Neural cell (in vitro differentiated cells): ENCODE measurements around the gene RHD. TPM values are rescaled to one million over a fixed set of nuclear protein-coding genes. Genes with fewer than 3 reads are reported as not detected.

Experiments used
- H2AFZ ChIP-seq: fragments of 200-600, 300-800 bp; sonication (generic), shearing (Covaris generic); 2 replicates; pipeline ENCODE4 v1.6.0; 2014; ENCODE audit warnings: low read depth, mild to moderate bottlenecking, antibody characterized with exemption, low read length, moderate library complexity
- H3F3A ChIP-seq: fragments of 200-600 bp; shearing (Covaris generic); 2 replicates; pipeline ENCODE4 v1.6.1; 2016; ENCODE audit warnings: mild to moderate bottlenecking, moderate library complexity, mixed read lengths, antibody characterized with exemption, low read length; ENCODE audit not compliant: insufficient read depth, poor library complexity, severe bottlenecking
- H3K27ac ChIP-seq: fragments of 200-600, 300-800 bp; sonication (generic), shearing (Covaris generic); 2 replicates; pipeline ENCODE4 v1.5.1; 2014; ENCODE audit warnings: mild to moderate bottlenecking, low read length, moderate library complexity
- H3K27me3 ChIP-seq: fragments of 300-800, 200-600 bp; sonication (generic), shearing (Covaris generic); 2 replicates; pipeline ENCODE4 v1.6.0; 2014; ENCODE audit warnings: mild to moderate bottlenecking, low read depth, low read length, moderate library complexity; ENCODE audit not compliant: insufficient read depth
- H3K36me3 ChIP-seq: fragments of 300-800, 200-600 bp; sonication (generic), shearing (Covaris generic); 2 replicates; pipeline ENCODE4 v1.5.1; 2014; ENCODE audit warnings: mild to moderate bottlenecking, antibody characterized with exemption, low read length, moderate library complexity; ENCODE audit not compliant: insufficient read depth
- H3K4me2 ChIP-seq: fragments of 300-800, 200-600 bp; sonication (generic), shearing (Covaris generic); 2 replicates; pipeline ENCODE4 v1.6.0; 2014; ENCODE audit warnings: mild to moderate bottlenecking, low read length
- H3K4me3 ChIP-seq: fragments of 300-800, 200-600 bp; sonication (generic), shearing (Covaris generic); 2 replicates; pipeline ENCODE4 v1.5.1; 2014; ENCODE audit warnings: mild to moderate bottlenecking, low read length, moderate library complexity
- H3K79me2 ChIP-seq: fragments of 200-600 bp; shearing (Covaris generic); replicated peaks from 2 replicates; pipeline ENCODE4 v1.6.0; 2014; ENCODE audit warnings: mild to moderate bottlenecking, low read length, moderate library complexity; ENCODE audit not compliant: insufficient read depth
- H3K9ac ChIP-seq: fragments of 300-800, 200-600 bp; sonication (generic), shearing (Covaris generic); 2 replicates; pipeline ENCODE4 v1.6.1; 2016; ENCODE audit warnings: mild to moderate bottlenecking, low read length, mixed read lengths
- H3K9me2 ChIP-seq: fragments of 200-600 bp; shearing (Covaris generic); 2 replicates; pipeline ENCODE4 v1.6.1; 2016; ENCODE audit warnings: mild to moderate bottlenecking, low read length, mixed read lengths; ENCODE audit not compliant: insufficient read depth
- H3K9me3 ChIP-seq: fragments of 200-600, 300-800 bp; sonication (generic), shearing (Covaris generic); 2 replicates; pipeline ENCODE4 v1.6.1; 2016; ENCODE audit warnings: mild to moderate bottlenecking, mixed run types, low read length, moderate library complexity, mixed read lengths
- H4K20me1 ChIP-seq: fragments of 200-600 bp; shearing (Covaris generic); 2 replicates; pipeline ENCODE4 v1.6.1; 2016; ENCODE audit warnings: mild to moderate bottlenecking, mixed run types; ENCODE audit not compliant: insufficient read depth
- EP300 ChIP-seq: fragments of 450-650 bp; conservative IDR thresholded peaks from 2 replicates; pipeline ENCODE4 v1.6.1; 2014; ENCODE audit warnings: antibody characterized with exemption, mild to moderate bottlenecking, moderate library complexity; ENCODE audit not compliant: poor library complexity, severe bottlenecking
- EZH2 ChIP-seq: fragments of 200-600, 300-800 bp; shearing (Covaris generic), sonication (generic); IDR thresholded peaks from 2 replicates; pipeline ENCODE4 v1.6.1; 2014; ENCODE audit warnings: antibody characterized with exemption, low read length, borderline replicate concordance, mild to moderate bottlenecking; ENCODE audit not compliant: insufficient read depth, poor library complexity, severe bottlenecking
- POLR2AphosphoS5 ChIP-seq: IDR thresholded peaks from 2 replicates; pipeline ENCODE4 v1.6.1; 2012
- RAD21 ChIP-seq: fragments of 450-650 bp; conservative IDR thresholded peaks from 2 replicates; pipeline ENCODE4 v1.6.1; 2014; ENCODE audit warnings: antibody characterized with exemption, mild to moderate bottlenecking, moderate library complexity
- REST ChIP-seq: IDR thresholded peaks from 2 replicates; pipeline ENCODE4 v1.6.1; 2012; ENCODE audit warnings: borderline replicate concordance
- SMC3 ChIP-seq: fragments of 450-650 bp; conservative IDR thresholded peaks from 2 replicates; pipeline ENCODE4 v1.6.1; 2014; ENCODE audit warnings: antibody characterized with exemption, mild to moderate bottlenecking, moderate library complexity; ENCODE audit not compliant: poor library complexity
- TAF1 ChIP-seq: IDR thresholded peaks from 2 replicates; pipeline ENCODE4 v1.6.1; 2012; ENCODE audit warnings: low read depth
- polyA plus RNA-seq: library from polyadenylated mRNA; depleted of rRNA; stranded (reverse); fragments of >200 nt; gene quantifications from 2 replicates; pipeline ENCODE4 v1.2.3, GENCODE V29; 2014
- TF ChIP-seq, protein P1 (sequence below): fragments of 450-650 bp; IDR thresholded peaks from 2 replicates; pipeline ENCODE4 v1.5.1; 2014; ENCODE audit warnings: antibody characterized with exemption, mild to moderate bottlenecking, moderate library complexity; ENCODE audit not compliant: poor library complexity, severe bottlenecking

RHD gene
- polyA plus RNA-seq, 1 donor from 2014 or later: not detected

- Histone ChIP-seq H3K9ac (peak overlapping the region; percentile 82), H3K4me3 (peak overlapping the region; percentile 87), H3K9me2 (no peaks in the 10 kb centered on the region), H3K27me3 (no peaks in the 10 kb centered on the region), H2AFZ (no peak overlapping the region), H3K9me3 (no peaks in the 10 kb centered on the region), H3K27ac (peak overlapping the region; percentile 82), H3K36me3 (peaks cover 8% of the 10 kb centered on the region), H4K20me1 (no peaks in the 10 kb centered on the region), H3F3A (no peaks in the 10 kb centered on the region), H3K79me2 (peaks cover 31% of the 10 kb centered on the region), H3K4me2 (peak overlapping the region; percentile 77)
- TF ChIP-seq SMC3 (no peak), REST (no peak), POLR2AphosphoS5 (no peak), RAD21 (no peak)
These were observed 26.3 kb upstream of the RHD start for GRCh38 chr1:25245809-25246599.

GRCh38 chr1:25246600-25247023 lies 25.7 kb upstream of the RHD start:
- H3K4me2 ChIP-seq: peak overlapping the region; percentile 77
- H3F3A ChIP-seq: no peaks in the 10 kb centered on the region
- peak overlapping the region; percentile 82 for H3K27ac ChIP-seq
- TF ChIP-seq POLR2AphosphoS5: no peak
- no peak for TF ChIP-seq EZH2
- no peak for TF ChIP-seq REST
- no peak for TF ChIP-seq SMC3
- TF ChIP-seq EP300: no peak
- TF ChIP-seq TAF1: no peak
- TF ChIP-seq, protein P1, sequence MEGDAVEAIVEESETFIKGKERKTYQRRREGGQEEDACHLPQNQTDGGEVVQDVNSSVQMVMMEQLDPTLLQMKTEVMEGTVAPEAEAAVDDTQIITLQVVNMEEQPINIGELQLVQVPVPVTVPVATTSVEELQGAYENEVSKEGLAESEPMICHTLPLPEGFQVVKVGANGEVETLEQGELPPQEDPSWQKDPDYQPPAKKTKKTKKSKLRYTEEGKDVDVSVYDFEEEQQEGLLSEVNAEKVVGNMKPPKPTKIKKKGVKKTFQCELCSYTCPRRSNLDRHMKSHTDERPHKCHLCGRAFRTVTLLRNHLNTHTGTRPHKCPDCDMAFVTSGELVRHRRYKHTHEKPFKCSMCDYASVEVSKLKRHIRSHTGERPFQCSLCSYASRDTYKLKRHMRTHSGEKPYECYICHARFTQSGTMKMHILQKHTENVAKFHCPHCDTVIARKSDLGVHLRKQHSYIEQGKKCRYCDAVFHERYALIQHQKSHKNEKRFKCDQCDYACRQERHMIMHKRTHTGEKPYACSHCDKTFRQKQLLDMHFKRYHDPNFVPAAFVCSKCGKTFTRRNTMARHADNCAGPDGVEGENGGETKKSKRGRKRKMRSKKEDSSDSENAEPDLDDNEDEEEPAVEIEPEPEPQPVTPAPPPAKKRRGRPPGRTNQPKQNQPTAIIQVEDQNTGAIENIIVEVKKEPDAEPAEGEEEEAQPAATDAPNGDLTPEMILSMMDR: peak; percentile 11
- H3K79me2 ChIP-seq: peaks cover 31% of the 10 kb centered on the region
- H3K9ac ChIP-seq: peak overlapping the region; percentile 82
- no peaks in the 10 kb centered on the region for H3K9me3 ChIP-seq
- H3K4me3 ChIP-seq: peak overlapping the region; percentile 87
- H4K20me1 ChIP-seq: no peaks in the 10 kb centered on the region
- H3K27me3 ChIP-seq: no peaks in the 10 kb centered on the region
- no peaks in the 10 kb centered on the region for H3K9me2 ChIP-seq
- H3K36me3 ChIP-seq: peaks cover 8% of the 10 kb centered on the region
- H2AFZ ChIP-seq: no peak overlapping the region
